Muscle of back (tissue), 10 donors: ENCODE results near the gene OR6V1. TPM values are rescaled to one million over a fixed set of nuclear protein-coding genes. Genes with fewer than 3 reads are reported as not detected.

Experiments used
- polyA plus RNA-seq, 10 donors: library from polyadenylated mRNA; unstranded; fragments of 120-200 nt; gene quantifications; one replicate each; pipeline ENCODE4 v1.2.1, GENCODE V29; 2013; ENCODE audit not compliant: insufficient read length in 10 of 10

Gene OR6V1
- polyA plus RNA-seq, 10 donors, result not detected

Other genes starting within 250 kb of the OR6V1 start
- 10 to 100 TPM in 2 of 10 donors, 1 to 10 TPM in 8; 3.1 to 13.9 (median 5.4) TPM for gene EPHB6, start 197.3 kb upstream of the OR6V1 start, polyA plus RNA-seq
- 1 to 10 TPM in 1 of 10 donors, under 1 TPM in 8, not detected in 1; 0.12 to 1.2 (median 0.23) TPM for gene TRPV6, start 166.6 kb upstream of the OR6V1 start, polyA plus RNA-seq
- gene TRPV5, start 118.6 kb upstream of the OR6V1 start, polyA plus RNA-seq, result under 1 TPM in 4 of 10 donors, not detected in 6; 0.05 to 0.14 (median 0.10) TPM
- under 1 TPM in 6 of 10 donors, not detected in 4; 0.16 to 0.60 (median 0.42) TPM for gene LLCFC1, start 112.9 kb upstream of the OR6V1 start, polyA plus RNA-seq
- 1 to 10 TPM in 4 of 10 donors, under 1 TPM in 6; 0.58 to 3.0 (median 0.89) TPM for gene KEL, start 90.0 kb upstream of the OR6V1 start, polyA plus RNA-seq
- not detected for gene OR9A2, start 25.2 kb upstream of the OR6V1 start, polyA plus RNA-seq
- gene PIP, start 79.7 kb downstream of the OR6V1 start, polyA plus RNA-seq, result not detected
- gene TAS2R39, start 131.1 kb downstream of the OR6V1 start, polyA plus RNA-seq, result not detected
- not detected for gene TAS2R40, start 169.7 kb downstream of the OR6V1 start, polyA plus RNA-seq
- gene GSTK1, start 211.1 kb downstream of the OR6V1 start, polyA plus RNA-seq, result 10 to 100 TPM; 65.5 to 92.8 (median 81.4) TPM
- 1 to 10 TPM in 4 of 10 donors, under 1 TPM in 6; 0.46 to 1.3 (median 0.90) TPM for gene TMEM139, start 232.6 kb downstream of the OR6V1 start, polyA plus RNA-seq
- 10 to 100 TPM; 16.1 to 30.9 (median 25.3) TPM for gene CASP2, start 236.0 kb downstream of the OR6V1 start, polyA plus RNA-seq